Measurements from ENCODE around the gene OR13G1. TPM values are rescaled to one million over a fixed set of nuclear protein-coding genes. Genes with fewer than 3 reads are reported as not detected.

Gene OR13G1
- total and polyA plus RNA-seq, 3 donors from 2014 or later, result 0.19 TPM; not detected in 2

GRCh38 chr1:247701338-247701737, 21.8 kb upstream of the OR13G1 start:
- intact Hi-C loops (cut with DNase I; ENCODE audit: low total_unique reads), result no loop called here
- Histone ChIP-seq H3K36me3 (ENCODE audit: low read depth, missing control alignments) (no peaks in the 10 kb centered on the region), H3K27me3 (no peaks in the 10 kb centered on the region), H3K4me1 (no peaks in the 10 kb centered on the region), H3K4me3 (no peak overlapping the region), H3K27ac (no peak overlapping the region), H3K9me3 (no peaks in the 10 kb centered on the region)
- DNase-seq, result no peak
- no peak for TF ChIP-seq POLR2A (IDR thresholded peaks at IDR 0.05)
- TF ChIP-seq, protein P1, sequence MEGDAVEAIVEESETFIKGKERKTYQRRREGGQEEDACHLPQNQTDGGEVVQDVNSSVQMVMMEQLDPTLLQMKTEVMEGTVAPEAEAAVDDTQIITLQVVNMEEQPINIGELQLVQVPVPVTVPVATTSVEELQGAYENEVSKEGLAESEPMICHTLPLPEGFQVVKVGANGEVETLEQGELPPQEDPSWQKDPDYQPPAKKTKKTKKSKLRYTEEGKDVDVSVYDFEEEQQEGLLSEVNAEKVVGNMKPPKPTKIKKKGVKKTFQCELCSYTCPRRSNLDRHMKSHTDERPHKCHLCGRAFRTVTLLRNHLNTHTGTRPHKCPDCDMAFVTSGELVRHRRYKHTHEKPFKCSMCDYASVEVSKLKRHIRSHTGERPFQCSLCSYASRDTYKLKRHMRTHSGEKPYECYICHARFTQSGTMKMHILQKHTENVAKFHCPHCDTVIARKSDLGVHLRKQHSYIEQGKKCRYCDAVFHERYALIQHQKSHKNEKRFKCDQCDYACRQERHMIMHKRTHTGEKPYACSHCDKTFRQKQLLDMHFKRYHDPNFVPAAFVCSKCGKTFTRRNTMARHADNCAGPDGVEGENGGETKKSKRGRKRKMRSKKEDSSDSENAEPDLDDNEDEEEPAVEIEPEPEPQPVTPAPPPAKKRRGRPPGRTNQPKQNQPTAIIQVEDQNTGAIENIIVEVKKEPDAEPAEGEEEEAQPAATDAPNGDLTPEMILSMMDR (IDR thresholded peaks at IDR 0.05), result no peak
- 53 to 62% methylated on average over 1 of the region's 1 CpG for WGBS, 2 donors

DNA sequence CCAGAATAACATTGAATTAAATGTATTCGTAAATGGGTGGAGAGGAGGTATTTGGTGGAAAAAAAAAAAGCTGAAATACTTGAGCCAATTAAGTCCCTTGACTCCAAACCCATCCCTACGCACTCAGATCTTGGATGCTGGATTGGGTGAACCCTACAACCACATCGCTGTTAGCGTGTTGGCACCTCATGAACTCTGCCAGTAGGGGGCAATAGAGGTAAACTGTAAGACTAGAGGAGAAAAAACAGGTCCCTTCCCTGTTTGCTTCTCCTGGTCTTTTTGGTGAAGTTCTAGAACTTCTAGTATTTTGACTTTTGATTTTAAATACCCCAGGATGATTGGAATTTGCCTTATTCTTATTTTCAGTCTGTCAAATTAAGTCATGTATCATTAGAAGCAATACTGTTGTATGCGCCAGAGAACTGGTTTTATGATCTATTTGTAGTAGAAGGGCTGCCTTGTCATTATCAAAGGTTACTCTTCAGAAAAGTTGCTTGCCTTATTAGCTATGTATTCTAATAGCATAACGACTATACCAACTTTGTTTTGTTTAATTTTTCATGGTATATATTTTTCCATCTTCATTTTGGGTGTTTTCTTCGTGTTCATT, 1.9 kb upstream of the OR13G1 start:
- intact Hi-C loops (cut with DNase I; ENCODE audit: low total_unique reads), result no loop called here
- DNase-seq, result peak; percentile 74
- Histone ChIP-seq H3K27me3 (no peaks in the 10 kb centered on the region), H3K27ac (no peak overlapping the region), H3K9me3 (no peaks in the 10 kb centered on the region), H3K36me3 (ENCODE audit: low read depth, missing control alignments) (no peaks in the 10 kb centered on the region), H3K4me3 (no peak overlapping the region), H3K4me1 (no peaks in the 10 kb centered on the region)
- TF ChIP-seq, protein P1 (IDR thresholded peaks at IDR 0.05), result peak; percentile 15 to 53 (median 44)
- TF ChIP-seq POLR2A (IDR thresholded peaks at IDR 0.05), result no peak
- WGBS, 2 donors, result 30 to 40% methylated on average over 7 of the region's 7 CpGs

GRCh38 chr1:247680171-247680570, 632 bp upstream of the OR13G1 start:
- Histone ChIP-seq H3K27ac (no peak overlapping the region), H3K27me3 (no peaks in the 10 kb centered on the region), H3K36me3 (ENCODE audit: low read depth, missing control alignments) (no peaks in the 10 kb centered on the region), H3K4me3 (no peak overlapping the region), H3K4me1 (no peaks in the 10 kb centered on the region), H3K9me3 (no peaks in the 10 kb centered on the region)
- 77 to 91% methylated on average over 4 of the region's 4 CpGs for WGBS, 2 donors
- TF ChIP-seq, protein P1 (IDR thresholded peaks at IDR 0.05), result no peak
- no peak for TF ChIP-seq POLR2A (IDR thresholded peaks at IDR 0.05)
- intact Hi-C loops (cut with DNase I; ENCODE audit: low total_unique reads), result no loop called here
- no peak for DNase-seq

GRCh38 chr1:247669225-247669624, 10.3 kb downstream of the OR13G1 start:
- Histone ChIP-seq H3K27ac (no peak overlapping the region), H3K4me3 (no peak overlapping the region), H3K4me1 (no peaks in the 10 kb centered on the region), H3K36me3 (ENCODE audit: low read depth, missing control alignments) (no peaks in the 10 kb centered on the region), H3K9me3 (no peaks in the 10 kb centered on the region), H3K27me3 (no peaks in the 10 kb centered on the region)
- intact Hi-C loops (cut with DNase I; ENCODE audit: low total_unique reads), result no loop called here
- DNase-seq, result no peak
- 51 to 61% methylated on average over 1 of the region's 1 CpG for WGBS, 2 donors
- TF ChIP-seq POLR2A (IDR thresholded peaks at IDR 0.05), result no peak
- TF ChIP-seq, protein P1 (IDR thresholded peaks at IDR 0.05), result no peak

DNA sequence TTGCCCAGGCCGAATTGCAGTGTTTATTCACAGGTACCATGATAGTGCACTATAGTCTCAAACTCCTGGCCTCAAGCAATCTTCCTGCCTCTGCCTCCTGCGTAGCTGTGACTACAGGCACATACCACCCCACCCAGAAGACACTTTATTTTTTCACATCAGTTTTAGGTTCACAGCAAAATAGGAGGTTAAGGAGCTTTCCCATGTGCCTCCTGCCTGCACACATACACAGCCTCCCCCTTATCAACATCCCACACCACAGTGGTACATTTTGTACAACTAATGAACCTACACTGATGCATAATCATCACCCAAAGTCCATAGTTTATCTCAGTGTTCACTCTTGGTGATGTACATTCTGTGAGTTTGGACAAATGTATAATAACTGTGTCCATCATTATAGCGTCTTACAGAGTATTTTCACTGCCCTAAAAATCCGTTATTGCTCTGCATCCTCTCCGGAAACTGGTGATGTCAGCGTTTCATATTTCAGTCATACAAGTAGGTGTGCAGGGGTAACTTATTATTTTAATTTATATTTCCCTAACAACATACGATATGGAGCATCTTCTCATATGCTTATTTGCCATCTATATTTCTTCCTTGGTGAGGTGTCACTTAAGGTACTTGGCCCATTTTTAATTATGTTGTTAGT, 23.2 kb downstream of the OR13G1 start:
- TF ChIP-seq, protein P1 (IDR thresholded peaks at IDR 0.05), result no peak
- TF ChIP-seq POLR2A (IDR thresholded peaks at IDR 0.05), result no peak
- no peaks in the 10 kb centered on the region for H3K4me1 ChIP-seq
- no peaks in the 10 kb centered on the region for H3K36me3 ChIP-seq (ENCODE audit: low read depth, missing control alignments)
- WGBS, 2 donors, result 77 to 81% methylated on average over 7 of the region's 7 CpGs
- no peak overlapping the region for H3K27ac ChIP-seq
- no peaks in the 10 kb centered on the region for H3K27me3 ChIP-seq
- no peak for DNase-seq
- no peak overlapping the region for H3K4me3 ChIP-seq
- intact Hi-C loops (cut with DNase I; ENCODE audit: low total_unique reads), result no loop called here
- no peaks in the 10 kb centered on the region for H3K9me3 ChIP-seq
